C4-2B (cell line): ENCODE results near the gene NCAPD3.

Experiments used
- CTCF ChIP-seq: fragments of 450-650 bp; conservative IDR thresholded peaks from 2 replicates; pipeline ENCODE4 v1.5.1; 2017; ENCODE audit warnings: mild to moderate bottlenecking
- ZFX ChIP-seq: fragments of 450-650 bp; IDR thresholded peaks from 2 replicates; pipeline ENCODE4 v1.6.1; 2017

GRCh38 chr11:134207538-134208239 is 16.1 kb downstream of the NCAPD3 start:
- TF ChIP-seq CTCF: peak; percentile 94
- no peak for TF ChIP-seq ZFX
